HepG2 (cell line): ENCODE results near the gene GPSM1. TPM values are rescaled to one million over a fixed set of nuclear protein-coding genes. Genes with fewer than 3 reads are reported as not detected.

Source experiments
- ATAC-seq: fragments of 200-7000 bp; cut with Tn5 transposase; 3 replicates; pipeline ENCODE4 v1.9.1; 2020; ENCODE audit warnings: mild to moderate bottlenecking, moderate library complexity
- BruUV-seq: library from RNA; stranded (reverse); fragments of 400-500 nt; replicated peaks from 2 replicates; lab custom pipeline; 2021; lab: Mats Ljungman, UMichigan
- CTCF ChIA-PET: fragments of 300-600 bp; formaldehyde crosslinking; extraction: SDS; loops from one replicate; lab custom pipeline; 2021; ENCODE audit warnings: low total read pairs, inconsistent platforms, low intra/inter-chr PET ratio; lab: Yijun Ruan, JAX
- POLR2A ChIA-PET: fragments of 350-600 bp; sonication (Branson Sonifier 250); formaldehyde crosslinking; loops from one replicate; lab custom pipeline; 2020; ENCODE audit warnings: antibody characterized with exemption, inconsistent platforms; lab: Yijun Ruan, JAX
- DNase-seq: peaks from one replicate; pipeline ENCODE4 v3.0.0-alpha.2; 2015; ENCODE audit warnings: low spot score
- FAIRE-seq: peaks from 3 replicates; lab custom pipeline; 2011; peaks lifted over from hg19 to GRCh38; lab: Jason Lieb, UNC
- H2AFZ ChIP-seq: one replicate; pipeline ENCODE4 v1.6.1; 2011; ENCODE audit warnings: low read length, inconsistent platforms
- H3K27ac ChIP-seq: fragments of 300-600 bp; 3 replicates; pipeline ENCODE4 v1.8.0; 2011; ENCODE audit warnings: mixed run types, mild to moderate bottlenecking, mixed read lengths, low read length, inconsistent platforms; ENCODE audit not compliant: insufficient read depth; ENCODE audit errors: extremely low read length
- H3K27me3 ChIP-seq, 2 experiments: fragments of 200-600 bp in 1 of 2; 2 replicates in 1 of 2; 3 replicates in 1 of 2; pipeline versions ENCODE4 v1.6.0 to v1.8.0; 2011; ENCODE audit warnings: low read length in 2 of 2, mild to moderate bottlenecking in 2 of 2, moderate library complexity in 2 of 2, inconsistent platforms in 1 of 2; ENCODE audit not compliant: insufficient read depth in 2 of 2, control insufficient read depth in 1 of 2
- H3K36me3 ChIP-seq, 2 experiments: fragments of 200-600 bp in 1 of 2; replicated peaks in 1 of 2; 2 replicates in 1 of 2; 3 replicates in 1 of 2; pipeline versions ENCODE4 v1.5.1 to v1.8.0; 2011; ENCODE audit warnings: low read length in 2 of 2, inconsistent platforms in 1 of 2; ENCODE audit not compliant: insufficient read depth in 2 of 2, control insufficient read depth in 1 of 2
- H3K4me1 ChIP-seq: 2 replicates; pipeline ENCODE4 v1.5.1; 2012; ENCODE audit warnings: low read length, inconsistent platforms; ENCODE audit not compliant: insufficient read depth
- H3K4me2 ChIP-seq: 2 replicates; pipeline ENCODE4 v1.6.0; 2011; ENCODE audit warnings: low read depth, low read length, inconsistent platforms
- H3K4me3 ChIP-seq, 3 experiments: fragments of 200-600 bp in 1 of 3; sonication (generic), shearing (Covaris generic) in 1 of 3; replicated peaks in 1 of 3; 2 replicates each; pipeline ENCODE4 v1.5.1; 2011 to 2016; ENCODE audit warnings: low read length in 3 of 3, inconsistent platforms in 2 of 3, low read depth in 2 of 3, mild to moderate bottlenecking in 2 of 3, control low read depth in 1 of 3, mixed read lengths in 1 of 3; ENCODE audit not compliant: insufficient read depth in 1 of 3
- H3K79me2 ChIP-seq: one replicate; pipeline ENCODE4 v1.6.1; 2011; ENCODE audit warnings: low read length, inconsistent platforms; ENCODE audit not compliant: insufficient read depth
- H3K9ac ChIP-seq: 2 replicates; pipeline ENCODE4 v1.6.0; 2011; ENCODE audit warnings: mild to moderate bottlenecking, low read depth, low read length, inconsistent platforms; ENCODE audit not compliant: insufficient read depth
- H3K9me3 ChIP-seq: 2 replicates; pipeline ENCODE4 v1.5.1; 2012; ENCODE audit warnings: mild to moderate bottlenecking, low read length
- H4K20me1 ChIP-seq: 2 replicates; pipeline ENCODE4 v1.6.0; 2011; ENCODE audit warnings: inconsistent platforms, mild to moderate bottlenecking, low read length, moderate library complexity; ENCODE audit not compliant: insufficient read depth
- AGO2 ChIP-seq: fragments of 200-400 bp; formaldehyde crosslinking; optimal IDR thresholded peaks from 2 replicates; pipeline ENCODE3; 2017; ENCODE audit warnings: mild to moderate bottlenecking, low read depth, low read length, moderate library complexity
- BRCA1 ChIP-seq: sonication (generic); formaldehyde crosslinking; IDR thresholded peaks from 2 replicates; pipeline ENCODE4 v1.4.0; 2020; ENCODE audit warnings: missing genetic modification reagents
- GLMP ChIP-seq: sonication (generic); formaldehyde crosslinking; IDR thresholded peaks from 2 replicates; pipeline ENCODE4 v1.9.0; 2021; ENCODE audit warnings: missing genetic modification reagents, mild to moderate bottlenecking, borderline replicate concordance
- MNT ChIP-seq: fragments of 450-650 bp; IDR thresholded peaks from 2 replicates; pipeline ENCODE4 v1.6.1; 2016
- RBFOX2 ChIP-seq: fragments of 200-400 bp; formaldehyde crosslinking; IDR thresholded peaks from 2 replicates; pipeline ENCODE4 v1.6.1; 2017; ENCODE audit warnings: low read depth, mild to moderate bottlenecking, low read length
- SMARCE1 ChIP-seq: fragments of 450-650 bp; IDR thresholded peaks from 2 replicates; pipeline ENCODE4 v1.6.1; 2017; ENCODE audit warnings: borderline replicate concordance
- TBP ChIP-seq: sonication (generic); formaldehyde crosslinking; IDR thresholded peaks from 2 replicates; pipeline ENCODE4 v1.5.0; 2020; ENCODE audit warnings: missing genetic modification reagents
- TERF1 ChIP-seq: sonication (generic); formaldehyde crosslinking; IDR thresholded peaks from 2 replicates; pipeline ENCODE4 v1.8.0; 2022; ENCODE audit warnings: mild to moderate bottlenecking, missing genetic modification reagents, moderate library complexity
- TRIM22 ChIP-seq: fragments of 450-650 bp; IDR thresholded peaks from 2 replicates; pipeline ENCODE4 v1.6.1; 2017
- ZBTB44 ChIP-seq: sonication (generic); formaldehyde crosslinking; IDR thresholded peaks from 2 replicates; pipeline ENCODE4 v1.4.0; 2020; ENCODE audit warnings: missing genetic modification reagents
- ZNF343 ChIP-seq: sonication (generic); formaldehyde crosslinking; IDR thresholded peaks from 2 replicates; pipeline ENCODE4 v1.4.0; 2020; ENCODE audit warnings: mild to moderate bottlenecking, missing genetic modification reagents
- ZNF776 ChIP-seq: sonication (generic); formaldehyde crosslinking; IDR thresholded peaks from 2 replicates; pipeline ENCODE4 v1.4.0; 2020; ENCODE audit warnings: mild to moderate bottlenecking, missing genetic modification reagents
- WGBS: methylation state at CpG from one replicate; pipeline ENCODE4 v1.1.6; 2017; ENCODE audit warnings: low lambda C conversion rate; 5-methylcytosine and 5-hydroxymethylcytosine counted together
- in situ Hi-C: cut with HindIII; loops from 2 replicates; pipeline ENCODE4 v1.10.0; 2017; ENCODE audit warnings: low pct_unique_long_range_greater_than_20kb; ENCODE audit not compliant: extremely low pct_ligation_motif_present
- intact Hi-C: fragments of 100-400 bp; cut with micrococcal nuclease; formaldehyde crosslinking; loops from one replicate; pipeline ENCODE4 v1.10.0; 2022; ENCODE audit not compliant: unreplicated experiment
- polyA plus RNA-seq, 8 experiments: library from polyadenylated mRNA; depleted of rRNA in 3 of 8; stranded (reverse) in 7 of 8; unstranded in 1 of 8; fragments of >200 nt; fragmentation: Illumina TruSeq in 4 of 8; extraction: Trizol in 4 of 8; gene quantifications; 2 replicates each; pipeline versions ENCODE4 v1.2.1 to v1.2.3, GENCODE V29; 2011 to 2016; ENCODE audit warnings: low read depth in 4 of 8, missing spikeins in 1 of 8, mixed read lengths in 1 of 8; ENCODE audit not compliant: insufficient read depth in 1 of 8
- total RNA-seq, 5 experiments: library from RNA; depleted of rRNA; stranded (reverse); fragments of >200 nt; fragmentation: Illumina TruSeq; extraction: Trizol; gene quantifications; 2 replicates each; pipeline ENCODE4 v1.2.3, GENCODE V29; 2016; ENCODE audit warnings: low read depth in 1 of 5

The GPSM1 gene
- total and polyA plus RNA-seq, 2 of the 13 experiments (the other 11 are each of a cell fraction or from before 2014, with no cell fraction given), result 1.0 to 2.4 TPM

GRCh38 chr9:136383436-136383835 lies 56.1 kb downstream of the GPSM1 start:
- no peak overlapping the region for H3K4me3 ChIP-seq
- no peak overlapping the region for H2AFZ ChIP-seq
- intact Hi-C loops, result no loop called here
- H3K27ac ChIP-seq, result no peak overlapping the region
- no peak for ATAC-seq
- TF ChIP-seq ZNF343 (CRISPR knock-in tag), result no peak
- 0 out of 2 replicates have a peak, but pooled peaks have one; percentile 37 for TF ChIP-seq RBFOX2
- TF ChIP-seq AGO2, result peak; percentile 41
- TF ChIP-seq BRCA1, result no peak
- TF ChIP-seq, all 625 proteins: peak for 2
- POLR2A ChIA-PET, result no interaction called here
- WGBS, result 97% methylated on average over 17 of the region's 20 CpGs
- Histone ChIP-seq H3K79me2 (no peaks in the 10 kb centered on the region), H3K36me3 (peaks cover 30 to 60% of the 10 kb centered on the region in 2 experiments; a peak in 4 of 5 replicates), H3K9ac (no peak overlapping the region), H3K27me3 (no peaks in the 10 kb centered on the region), H3K9me3 (no peaks in the 10 kb centered on the region), H4K20me1 (no peaks in the 10 kb centered on the region), H3K4me2 (no peak overlapping the region), H3K4me1 (0 out of 2 replicates have a peak, but pooled peaks cover under 1% of the 10 kb centered on the region)
- CTCF ChIA-PET, result no interaction called here
- no TSS peak for BruUV-seq
- in situ Hi-C loops, result no loop called here
- DNase-seq (no peak), FAIRE-seq (no peak)

GRCh38 chr9:136385015-136385414 lies 57.7 kb downstream of the GPSM1 start:
- Histone ChIP-seq H3K36me3 (peaks cover 29 to 69% of the 10 kb centered on the region in 2 experiments; a peak in 4 of 5 replicates), H3K27ac (no peak overlapping the region)
- ATAC-seq, result no peak
- TF ChIP-seq TRIM22 (no peak), TERF1 (CRISPR knock-in tag) (no peak), ZBTB44 (CRISPR knock-in tag) (no peak), SMARCE1 (no peak), MNT (no peak), ZNF776 (CRISPR knock-in tag) (no peak), GLMP (CRISPR knock-in tag) (no peak), TBP (CRISPR knock-in tag) (no peak)

More at GRCh38 chr9:136385015-136385414, 57.7 kb downstream of the GPSM1 start:
- in situ Hi-C loops, result no loop called here
- H3K4me3 ChIP-seq, result no peak overlapping the region
- DNase-seq, result no peak
- H3K9me3 ChIP-seq, result no peaks in the 10 kb centered on the region
- H3K79me2 ChIP-seq, result no peaks in the 10 kb centered on the region
- intact Hi-C loops, result no loop called here
- H3K27me3 ChIP-seq, result no peaks in the 10 kb centered on the region
- 93% methylated on average over 11 of the region's 11 CpGs for WGBS
- no peak overlapping the region for H3K4me2 ChIP-seq
- no TSS peak for BruUV-seq
- H2AFZ ChIP-seq, result no peak overlapping the region
- CTCF ChIA-PET, result no interaction called here
- no peaks in the 10 kb centered on the region for H3K4me1 ChIP-seq
- FAIRE-seq, result no peak
- H4K20me1 ChIP-seq, result no peaks in the 10 kb centered on the region
- POLR2A ChIA-PET, result no interaction called here
- H3K9ac ChIP-seq, result no peak overlapping the region
